CD14-positive monocyte (primary cell): ENCODE measurements around the gene TMBIM4. TPM values are rescaled to one million over a fixed set of nuclear protein-coding genes. Genes with fewer than 3 reads are reported as not detected.

ENCODE experiments used
- DNase-seq, 3 donors: peaks; one replicate each; pipeline ENCODE4 v3.0.0-alpha.2; 2011 to 2022
- H2AFZ ChIP-seq: 2 replicates; pipeline ENCODE4 v1.6.0; 2012; ENCODE audit warnings: mild to moderate bottlenecking, low read depth, low read length, inconsistent platforms; ENCODE audit not compliant: insufficient read depth, poor library complexity, severe bottlenecking
- H3K27ac ChIP-seq, 2 donors: 1 replicate in 1 of 2; 2 replicates in 1 of 2; pipeline ENCODE4 v1.5.1; 2012 to 2013; ENCODE audit warnings: low read length in 2 of 2, control low read depth in 1 of 2, inconsistent platforms in 1 of 2, low read depth in 1 of 2, mild to moderate bottlenecking in 1 of 2
- H3K27me3 ChIP-seq, 2 donors: one replicate each; pipeline versions ENCODE4 v1.6.0 to v1.6.1; 2011 to 2013; ENCODE audit warnings: low read length in 2 of 2; ENCODE audit not compliant: control insufficient read depth in 2 of 2, insufficient read depth in 2 of 2
- H3K36me3 ChIP-seq, 2 donors: replicated peaks in 1 of 2; 1 replicate in 1 of 2; 2 replicates in 1 of 2; pipeline versions ENCODE4 v1.5.1 to v1.6.1; 2012 to 2013; ENCODE audit warnings: low read length in 2 of 2, control low read depth in 1 of 2, inconsistent platforms in 1 of 2, mild to moderate bottlenecking in 1 of 2; ENCODE audit not compliant: insufficient read depth in 2 of 2, control insufficient read depth in 1 of 2
- H3K4me1 ChIP-seq, 2 donors: 1 replicate in 1 of 2; 2 replicates in 1 of 2; pipeline versions ENCODE4 v1.5.1 to v1.6.1; 2012 to 2013; ENCODE audit warnings: low read length in 2 of 2, control low read depth in 1 of 2, inconsistent platforms in 1 of 2, mild to moderate bottlenecking in 1 of 2, moderate library complexity in 1 of 2; ENCODE audit not compliant: insufficient read depth in 2 of 2, control insufficient read depth in 1 of 2
- H3K4me2 ChIP-seq: replicated peaks from 2 replicates; pipeline ENCODE3; 2012; ENCODE audit warnings: low read length, moderate library complexity, mild to moderate bottlenecking; ENCODE audit not compliant: poor library complexity, severe bottlenecking; ENCODE audit errors: extremely low read depth
- H3K4me3 ChIP-seq, 3 experiments: fragments of 200-600 bp in 1 of 3; sonication (generic) in 1 of 3; replicated peaks in 1 of 3; 1 replicate in 2 of 3; 2 replicates in 1 of 3; pipeline ENCODE4 v1.5.1; 2011 to 2013; ENCODE audit warnings: low read length in 3 of 3, mild to moderate bottlenecking in 3 of 3, control low read depth in 2 of 3, low read depth in 2 of 3, inconsistent platforms in 1 of 3, moderate library complexity in 1 of 3
- H3K79me2 ChIP-seq: 2 replicates; pipeline ENCODE4 v1.6.0; 2012; ENCODE audit warnings: mild to moderate bottlenecking, control low read depth, inconsistent platforms, low read length, moderate library complexity; ENCODE audit not compliant: insufficient read depth
- H3K9ac ChIP-seq: 2 replicates; pipeline ENCODE4 v1.6.0; 2017; ENCODE audit warnings: low read length, mild to moderate bottlenecking; ENCODE audit not compliant: insufficient read depth, poor library complexity, severe bottlenecking
- H3K9me3 ChIP-seq, 2 donors: replicated peaks in 1 of 2; 1 replicate in 1 of 2; 2 replicates in 1 of 2; pipeline versions ENCODE4 v1.5.1 to v1.6.1; 2012 to 2013; ENCODE audit warnings: low read length in 2 of 2, control low read depth in 1 of 2; ENCODE audit not compliant: control insufficient read depth in 1 of 2, insufficient read depth in 1 of 2
- H4K20me1 ChIP-seq: 2 replicates; pipeline ENCODE4 v1.6.0; 2012; ENCODE audit warnings: mild to moderate bottlenecking, low read length, control low read depth, moderate library complexity; ENCODE audit not compliant: insufficient read depth
- H3K27ac Mint-ChIP-seq, 7 donors: one replicate each; pipeline ENCODE4 v1.8.0; 2020; ENCODE audit warnings: mild to moderate bottlenecking in 7 of 7, mixed read lengths in 7 of 7, moderate library complexity in 6 of 7, inconsistent platforms in 2 of 7
- H3K27me3 Mint-ChIP-seq, 3 donors: one replicate each; pipeline ENCODE4 v1.8.0; 2021 to 2022; ENCODE audit warnings: low read depth in 3 of 3, mild to moderate bottlenecking in 3 of 3, mixed read lengths in 3 of 3, moderate library complexity in 3 of 3, inconsistent platforms in 1 of 3
- H3K36me3 Mint-ChIP-seq, 2 donors: one replicate each; pipeline ENCODE4 v1.8.0; 2020; ENCODE audit warnings: mixed read lengths in 2 of 2, inconsistent platforms in 1 of 2, mild to moderate bottlenecking in 1 of 2
- H3K4me1 Mint-ChIP-seq: one replicate; pipeline ENCODE4 v1.8.0; 2020; ENCODE audit warnings: mild to moderate bottlenecking, mixed read lengths
- H3K4me3 Mint-ChIP-seq, 2 donors: one replicate each; pipeline ENCODE4 v1.8.0; 2020; ENCODE audit warnings: mild to moderate bottlenecking in 2 of 2, mixed read lengths in 2 of 2, moderate library complexity in 1 of 2
- H3K9me3 Mint-ChIP-seq, 7 donors: one replicate each; pipeline ENCODE4 v1.8.0; 2020 to 2022; ENCODE audit warnings: mixed read lengths in 7 of 7, mild to moderate bottlenecking in 6 of 7, moderate library complexity in 6 of 7, inconsistent platforms in 2 of 7
- CTCF ChIP-seq: fragments of 200-600 bp; IDR thresholded peaks from one replicate; pipeline ENCODE4 v1.8.0; 2022; ENCODE audit warnings: antibody characterized with exemption, mild to moderate bottlenecking
- WGBS: methylation state at CpG from one replicate; pipeline ENCODE4 v1.1.5; 2013; ENCODE audit warnings: missing lambda C conversion rate; ENCODE audit not compliant: insufficient coverage; 5-methylcytosine and 5-hydroxymethylcytosine counted together
- intact Hi-C, 2 donors: fragments of 100-400 bp; cut with micrococcal nuclease; formaldehyde crosslinking; loops; one replicate each; pipeline versions ENCODE4 v1.15.0 to v1.15.1; 2023
- polyA plus RNA-seq, 3 donors: library from polyadenylated mRNA; depleted of rRNA in 1 of 3; unstranded in 2 of 3; stranded (reverse) in 1 of 3; fragments of 300-500 nt in 2 of 3; fragments of >200 nt in 1 of 3; fragmentation: Illumina TruSeq in 2 of 3; gene quantifications; 1 replicate in 2 of 3; 2 replicates in 1 of 3; pipeline ENCODE4 v1.2.3, GENCODE V29; 2012 to 2021

The TMBIM4 gene
- polyA plus RNA-seq, 3 donors = 153 to 823 (median 694) TPM

- Histone ChIP-seq H3K9ac (peak overlapping the region; percentile 99), H3K4me3 (peak overlapping the region; percentile 77 to 100 (median 86)), H4K20me1 (no peaks in the 10 kb centered on the region), H3K79me2 (peaks cover 49% of the 10 kb centered on the region), H3K36me3 (peaks cover 4 to 21% of the 10 kb centered on the region in 2 donors), H2AFZ (no peak overlapping the region), H3K4me1 (peaks cover 45 to 68% of the 10 kb centered on the region in 2 donors), H3K4me2 (peak overlapping the region; percentile 81), H3K27me3 (no peaks in the 10 kb centered on the region), H3K9me3 (peaks cover 0 to under 1% of the 10 kb centered on the region in 2 donors), H3K27ac (peak overlapping the region; percentile 99)
- 88% methylated on average over 2 of the region's 3 CpGs for WGBS
- H3K9me3 Mint-ChIP-seq = peaks cover 2 to 7% (median 4%) of the 10 kb centered on the region in 7 donors
- no peak for DNase-seq
- H3K4me3 Mint-ChIP-seq = peak overlapping the region; percentile 90 to 97
- peak overlapping the region; percentile 99 to 100 (median 99) for H3K27ac Mint-ChIP-seq
- intact Hi-C loops = no loop called here
- peaks cover 0 to 2% (median 0%) of the 10 kb centered on the region in 3 donors for H3K27me3 Mint-ChIP-seq
- peaks cover 55% of the 10 kb centered on the region for H3K4me1 Mint-ChIP-seq
- H3K36me3 Mint-ChIP-seq = peaks cover 18 to 19% of the 10 kb centered on the region in 2 donors
- no peak for TF ChIP-seq CTCF
These were observed 810 bp upstream of the TMBIM4 start for GRCh38 chr12:66170606-66171005.

- intact Hi-C loops = loop anchor here (5.0 to 10.0 kb wide), 2 partner anchors 34 to 46 kb away; no protein-coding TSS in a partner anchor
- H2AFZ ChIP-seq = peak overlapping the region; percentile 60
These were observed 1.4 kb downstream of the TMBIM4 start for GRCh38 chr12:66168410-66168809.

More at GRCh38 chr12:66168410-66168809, 1.4 kb downstream of the TMBIM4 start:
- Histone ChIP-seq H3K9ac (peak overlapping the region; percentile 99), H3K4me1 (peaks cover 43 to 66% of the 10 kb centered on the region in 2 donors), H3K9me3 (peaks cover 4 to 7% of the 10 kb centered on the region in 2 donors), H3K27ac (peak overlapping the region; percentile 99), H3K79me2 (peaks cover 71% of the 10 kb centered on the region), H3K4me3 (peak overlapping the region; percentile 77 to 100 (median 86)), H4K20me1 (no peaks in the 10 kb centered on the region), H3K36me3 (peaks cover 4 to 29% of the 10 kb centered on the region in 2 donors), H3K27me3 (no peaks in the 10 kb centered on the region), H3K4me2 (peak overlapping the region; percentile 81)
- Mint-ChIP-seq H3K27me3 (peaks cover 0 to 2% (median 0%) of the 10 kb centered on the region in 3 donors), H3K4me1 (peaks cover 60% of the 10 kb centered on the region), H3K4me3 (peak overlapping the region; percentile 90 to 97), H3K36me3 (peaks cover 27 to 32% of the 10 kb centered on the region in 2 donors), H3K9me3 (peaks cover 6 to 21% (median 11%) of the 10 kb centered on the region in 7 donors), H3K27ac (peak overlapping the region; percentile 99 to 100 (median 99))
- no peak for TF ChIP-seq CTCF
- 68% methylated on average over 3 of the region's 8 CpGs for WGBS
- no peak for DNase-seq
